Dedifferentiated amniotic fluid mesenchymal stem cell (primary cell): Measurements from ENCODE around the gene WDR54.
"Not testable (repeated sequence)": the region's sequence is repeated elsewhere in the genome, so short reads cannot be mapped to it uniquely, and the experiment has no call there.

Source experiments
- DNase-seq: peaks from one replicate; pipeline ENCODE4 v3.0.0-alpha.2; 2016; ENCODE audit errors: extremely low spot score

WDR54 gene

DNA sequence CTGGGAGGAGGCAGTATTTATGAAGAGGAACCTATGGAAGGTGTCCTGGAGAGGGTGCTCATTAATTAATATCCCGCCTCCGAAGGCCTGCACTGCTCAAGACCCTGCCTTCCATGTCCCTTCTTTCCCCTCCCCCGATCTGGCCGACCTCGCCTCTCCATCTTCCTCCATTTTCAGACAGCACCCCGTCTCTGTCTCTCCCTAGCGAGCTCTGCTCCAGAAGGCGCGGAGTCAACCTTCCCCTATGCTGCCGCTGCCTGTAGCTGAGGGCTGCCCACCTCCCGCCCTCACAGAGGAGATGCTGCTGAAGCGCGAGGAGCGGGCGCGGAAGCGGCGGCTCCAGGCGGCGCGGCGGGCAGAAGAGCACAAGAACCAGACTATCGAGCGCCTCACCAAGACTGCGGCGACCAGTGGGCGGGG lies 35.6 kb downstream of the WDR54 start:
- DNase-seq = no peak

GRCh38 chr2:74457549-74458131 lies 36.1 kb downstream of the WDR54 start:
- DNase-seq = no peak

DNA sequence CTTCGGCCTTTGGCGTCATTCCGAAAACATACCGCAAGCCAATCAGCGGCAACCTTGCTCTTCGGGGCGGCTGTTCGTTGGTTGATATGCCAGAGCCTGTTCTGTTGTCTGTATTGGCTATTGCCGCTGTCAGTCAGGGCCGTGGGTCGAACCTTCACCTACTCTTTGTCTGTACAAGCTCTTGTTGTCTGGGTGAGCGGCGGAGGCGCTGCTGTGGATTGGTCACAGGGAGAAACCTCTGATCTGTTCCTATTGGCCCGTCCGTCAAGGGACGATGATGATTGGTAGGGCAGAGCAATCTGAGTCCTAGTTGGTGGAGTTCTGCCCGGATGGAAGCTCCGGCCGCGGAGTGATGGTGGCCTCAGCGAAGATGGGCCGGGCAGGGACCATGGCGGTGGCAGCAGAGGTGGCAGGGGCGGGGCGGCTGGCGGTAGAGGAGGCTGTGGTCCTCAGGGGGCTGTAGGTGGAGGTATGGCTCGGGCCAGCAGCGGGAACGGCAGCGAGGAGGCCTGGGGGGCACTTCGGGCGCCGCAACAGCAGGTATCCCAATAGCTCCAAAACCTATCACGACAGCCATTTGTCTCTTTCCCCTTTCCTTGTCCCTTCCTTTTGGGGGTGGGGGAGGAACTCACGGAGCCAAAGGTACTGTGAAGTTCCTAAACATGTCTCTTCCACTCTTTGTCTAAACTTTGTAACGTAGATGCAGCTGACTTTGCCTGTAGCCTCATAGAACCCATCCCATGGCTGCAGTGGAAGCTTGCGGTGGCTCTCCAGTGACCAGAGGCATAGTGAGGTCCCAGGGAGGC lies 36.8 kb downstream of the WDR54 start, which contains the start of gene WBP1:
Gene WBP1, plus strand, starts transcription at position 307 of the 806 bp plus-strand sequence. Its CDS starts 165 bp downstream, at position 472.
- DNase-seq = peak; percentile 100

DNA sequence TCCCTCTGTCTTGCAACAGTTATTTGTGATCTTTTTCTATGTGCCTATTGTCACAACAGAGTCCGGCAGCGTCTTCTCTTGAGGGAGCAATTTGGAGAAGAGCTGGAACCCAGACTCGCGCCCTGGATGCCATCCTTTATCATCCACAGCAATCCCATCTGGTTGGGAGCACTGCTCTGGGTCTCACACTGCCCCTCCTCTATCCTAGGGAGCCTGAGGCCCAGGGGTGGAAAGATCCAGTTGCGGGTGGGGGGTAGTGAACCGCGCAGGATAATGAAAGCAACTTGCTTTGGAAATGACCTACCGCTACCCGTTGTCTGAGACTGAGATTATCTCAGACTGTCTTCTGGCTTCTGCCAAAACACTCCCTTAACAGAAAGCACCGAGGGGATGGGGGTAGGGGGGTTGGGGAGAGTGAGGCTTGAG lies 37.4 kb downstream of the WDR54 start:
- DNase-seq = no peak

DNA sequence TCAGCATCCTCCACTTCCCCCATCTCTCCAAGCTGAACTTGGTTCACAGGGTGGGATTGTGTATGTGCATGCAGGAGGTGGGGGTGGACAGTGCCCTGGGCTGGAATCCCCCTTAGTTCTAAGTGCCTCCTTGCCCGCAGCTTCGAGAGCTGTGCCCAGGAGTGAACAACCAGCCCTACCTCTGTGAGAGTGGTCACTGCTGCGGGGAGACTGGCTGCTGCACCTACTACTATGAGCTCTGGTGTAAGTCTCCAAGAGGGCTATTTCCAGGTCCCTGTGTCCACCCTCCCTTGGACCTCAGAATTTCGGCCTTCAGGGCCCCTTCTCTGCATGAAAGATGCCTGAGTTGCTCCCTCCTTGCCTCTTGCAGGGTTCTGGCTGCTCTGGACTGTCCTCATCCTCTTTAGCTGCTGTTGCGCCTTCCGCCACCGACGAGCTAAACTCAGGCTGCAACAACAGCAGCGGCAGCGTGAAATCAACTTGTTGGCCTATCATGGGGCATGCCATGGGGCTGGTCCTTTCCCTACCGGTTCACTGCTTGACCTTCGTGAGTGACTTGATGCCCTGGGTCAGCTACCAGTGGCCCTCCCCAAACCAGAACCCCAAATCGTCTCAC lies 38.1 kb downstream of the WDR54 start:
- not testable (repeated sequence) for DNase-seq

GRCh38 chr2:74460187-74460586 lies 38.7 kb downstream of the WDR54 start:
- not testable (repeated sequence) for DNase-seq

DNA sequence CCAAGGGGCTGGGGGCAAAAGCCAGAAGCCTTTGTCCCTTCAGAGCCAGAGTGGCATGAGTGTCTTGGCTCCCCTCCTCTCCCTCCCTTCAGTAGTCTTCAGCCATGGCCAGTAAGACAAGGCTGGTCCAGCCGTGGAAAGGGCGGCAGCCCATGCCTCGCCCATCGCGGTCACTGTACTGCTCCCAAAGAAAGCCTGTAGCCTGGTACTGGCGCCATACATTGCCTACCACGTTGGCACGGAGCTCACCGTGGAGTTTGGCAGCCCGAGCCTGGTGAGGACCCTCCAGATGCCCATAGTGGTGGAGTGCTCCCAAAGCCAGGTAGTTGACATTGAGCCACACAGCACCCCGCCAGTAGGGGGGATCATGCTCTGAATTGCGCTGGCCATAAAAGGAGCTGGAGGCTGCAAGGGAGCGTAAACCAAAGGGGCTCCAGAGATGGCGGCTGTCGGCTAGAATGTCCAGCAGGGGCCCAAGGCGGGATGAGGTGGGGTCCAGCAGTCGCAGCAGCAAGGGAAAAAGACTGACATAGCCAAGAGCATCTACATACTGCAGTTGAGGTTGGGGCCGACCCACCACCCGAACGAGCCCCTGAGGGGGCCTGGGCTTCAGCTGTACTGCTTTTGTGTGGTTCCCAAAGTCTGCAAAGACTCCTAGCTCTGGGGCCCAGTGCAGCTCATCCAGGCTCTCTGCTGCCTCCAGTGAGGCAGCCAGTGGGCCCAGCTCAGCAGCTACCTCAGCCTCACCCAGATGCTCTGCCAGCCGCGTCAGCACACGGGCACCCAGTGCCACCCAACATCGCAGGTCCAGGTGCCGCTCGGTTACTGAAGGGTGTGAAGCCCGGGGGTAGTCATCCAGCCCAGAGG lies 39.9 kb downstream of the WDR54 start:
- DNase-seq = no peak

- DNase-seq = no peak
These were observed 40.7 kb downstream of the WDR54 start for GRCh38 chr2:74462054-74462785.

GRCh38 chr2:74462786-74463105 lies 41.2 kb downstream of the WDR54 start:
- no peak for DNase-seq

DNA sequence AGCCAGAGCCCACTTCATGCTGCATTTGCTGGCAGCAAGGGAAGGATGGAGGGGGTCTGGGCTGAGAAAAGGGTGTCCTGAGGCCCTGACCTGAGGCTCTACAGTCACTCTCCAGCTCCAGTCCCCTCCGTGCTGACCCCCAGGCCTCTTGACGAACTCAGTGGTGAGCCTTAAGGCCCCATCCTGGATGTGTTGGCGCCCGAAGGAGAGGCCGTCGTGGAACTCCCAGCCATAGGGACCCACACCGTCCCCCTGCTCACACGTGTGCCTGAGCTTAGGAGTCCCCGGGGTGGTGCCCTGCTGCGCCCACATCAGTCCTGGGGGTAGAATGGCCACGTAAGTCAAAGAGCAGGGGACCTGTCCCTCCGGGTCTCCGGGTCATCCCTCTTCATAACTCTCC lies 42.9 kb downstream of the WDR54 start:
- no peak for DNase-seq

- DNase-seq = not testable (repeated sequence)
These were observed 49.2 kb downstream of the WDR54 start for GRCh38 chr2:74470742-74471141.

GRCh38 chr2:74471332-74472065 lies 50.0 kb downstream of the WDR54 start:
- DNase-seq = no peak

DNA sequence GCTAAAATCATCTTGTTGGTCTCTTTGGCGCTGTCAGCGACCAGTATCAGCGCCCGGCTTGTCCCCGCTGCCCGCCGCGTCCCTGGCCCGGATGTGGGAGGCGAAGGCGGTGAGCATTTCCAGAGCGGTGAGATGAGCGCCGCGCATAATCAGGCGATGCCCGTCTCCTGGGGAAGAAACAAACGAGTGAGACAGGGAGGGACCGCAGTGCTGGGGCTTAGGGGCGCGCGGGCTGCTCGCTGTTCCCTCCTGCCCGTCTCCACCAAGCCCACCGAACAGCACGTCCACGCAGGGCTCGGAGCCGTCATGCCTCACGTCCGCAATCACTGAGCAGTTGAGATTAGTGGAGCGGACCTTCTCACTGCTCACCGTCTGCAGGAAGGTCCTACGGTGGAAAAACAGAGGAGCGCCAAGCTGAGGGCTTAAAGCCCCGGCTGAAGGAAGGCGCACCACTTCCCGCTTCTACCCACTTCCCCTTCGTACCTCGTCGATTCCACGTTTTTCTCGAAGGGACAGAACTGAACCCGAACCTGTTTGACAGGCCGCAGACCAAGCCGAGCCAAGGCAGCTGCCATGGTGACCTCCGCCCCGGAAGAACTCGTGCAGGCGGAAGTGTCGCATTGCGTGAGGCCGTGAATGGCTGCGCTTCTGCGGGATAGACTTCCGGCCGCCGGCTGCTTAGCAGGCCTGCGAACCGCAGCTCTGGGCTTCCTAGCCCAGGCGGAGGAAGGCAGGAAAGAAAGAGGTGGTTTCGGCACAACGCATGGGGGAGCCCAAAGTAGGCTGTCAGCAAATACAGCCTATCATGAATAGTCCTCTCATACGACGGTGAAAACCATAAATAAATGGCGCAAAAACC lies 50.8 kb downstream of the WDR54 start, which contains the start of gene MRPL53:
Gene MRPL53, minus strand, starts transcription at position 595 of the 859 bp plus-strand sequence. Its CDS starts 20 bp downstream, at position 575.
- peak; percentile 91 for DNase-seq

GRCh38 chr2:74472945-74473258 lies 51.4 kb downstream of the WDR54 start:
- DNase-seq = no peak

DNA sequence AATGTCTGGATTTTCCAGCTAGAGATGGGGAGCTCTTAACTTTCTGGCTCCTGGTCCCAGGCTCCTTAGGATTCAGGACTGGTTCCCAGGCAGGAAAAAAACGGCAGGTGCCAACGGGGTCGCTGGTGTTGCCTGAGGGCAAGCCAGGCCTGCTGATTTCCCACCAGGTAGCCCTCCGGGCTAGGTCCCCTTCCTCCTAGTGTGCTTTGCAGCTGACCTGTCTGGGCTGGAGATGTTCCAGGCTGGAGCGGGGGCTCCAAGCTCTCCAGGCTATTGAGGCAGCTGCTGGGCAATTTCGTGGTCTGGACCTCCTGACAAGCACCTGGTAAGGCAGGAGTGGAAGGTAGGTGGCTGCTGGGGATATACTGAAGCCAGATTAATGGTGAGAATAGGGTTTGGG lies 53.0 kb downstream of the WDR54 start:
- no peak for DNase-seq

- DNase-seq = no peak
These were observed 53.4 kb downstream of the WDR54 start for GRCh38 chr2:74474899-74475298.
